NT2/D1 (cell line): ENCODE results near the gene EIF2AK2.

Experiments
- DNase-seq: peaks from one replicate; pipeline ENCODE4 v3.0.0-alpha.2; 2011; ENCODE audit warnings: low read depth, low spot score
- H3K27me3 ChIP-seq: 2 replicates; pipeline ENCODE4 v1.6.0; 2011; ENCODE audit warnings: mild to moderate bottlenecking; ENCODE audit not compliant: insufficient read length, insufficient read depth
- H3K36me3 ChIP-seq: 2 replicates; pipeline ENCODE4 v1.6.1; 2011; ENCODE audit warnings: mild to moderate bottlenecking, low read length, mixed read lengths; ENCODE audit not compliant: insufficient read depth, insufficient read length
- H3K4me1 ChIP-seq: 2 replicates; pipeline ENCODE4 v1.5.1; 2011; ENCODE audit not compliant: insufficient read depth, insufficient read length
- H3K4me3 ChIP-seq: 2 replicates; pipeline ENCODE4 v1.5.1; 2011; ENCODE audit warnings: low read depth; ENCODE audit not compliant: insufficient read length
- H3K9ac ChIP-seq: 2 replicates; pipeline ENCODE4 v1.6.0; 2011; ENCODE audit warnings: low read depth; ENCODE audit not compliant: insufficient read length
- H3K9me3 ChIP-seq: 2 replicates; pipeline ENCODE4 v1.5.1; 2011; ENCODE audit warnings: mild to moderate bottlenecking, low read length; ENCODE audit not compliant: insufficient read depth
- SUZ12 ChIP-seq: IDR thresholded peaks from 2 replicates; pipeline ENCODE4 v1.6.1; 2011; ENCODE audit not compliant: insufficient read length, insufficient read depth; ENCODE audit errors: extremely low read depth
- YY1 ChIP-seq: IDR thresholded peaks from 2 replicates; pipeline ENCODE4 v1.6.1; 2011; ENCODE audit not compliant: insufficient read length, insufficient read depth
- ZNF274 ChIP-seq: IDR thresholded peaks from 2 replicates; pipeline ENCODE4 v1.6.1; 2011; ENCODE audit warnings: mild to moderate bottlenecking, low read depth, low read length

EIF2AK2 gene

DNA sequence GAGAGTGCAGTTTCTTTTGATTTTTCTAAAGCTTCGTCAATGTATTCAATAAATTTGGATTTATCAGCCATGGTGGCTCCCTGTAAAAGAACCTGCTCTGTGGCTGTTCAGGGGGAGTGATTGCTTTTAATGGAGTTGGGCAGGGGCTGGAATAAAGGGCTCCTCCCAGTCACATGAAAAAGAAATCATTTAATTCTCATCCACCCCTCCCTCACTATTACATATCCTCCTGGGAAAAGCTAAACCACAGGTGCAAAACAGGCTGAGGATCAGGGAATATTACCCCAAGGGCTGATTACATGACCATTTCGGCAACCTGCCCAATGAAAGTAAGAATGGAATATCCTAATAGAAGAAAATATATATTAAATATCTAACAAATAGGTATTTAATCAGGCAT is 31.8 kb upstream of the EIF2AK2 start, which contains the start of gene SULT6B1:
Gene SULT6B1 (minus strand): TSS at position 101 of the 400 bp plus-strand sequence. CDS start 30 bp downstream, at position 71.
- Histone ChIP-seq H3K9ac (peak within 1 kb of the TSS; percentile 38), H3K4me3 (no peak within 1 kb of the TSS), H3K9me3 (no peaks in the 10 kb centered on the region), H3K36me3 (no peaks in the 10 kb centered on the region), H3K4me1 (peaks cover 5% of the 10 kb centered on the region), H3K27me3 (no peaks in the 10 kb centered on the region)
- DNase-seq: no peak
- TF ChIP-seq YY1 (no peak), ZNF274 (no peak), SUZ12 (no peak)

- TF ChIP-seq SUZ12: no peak
- TF ChIP-seq ZNF274: no peak
- no peak for TF ChIP-seq YY1
- Histone ChIP-seq H3K27me3 (no peaks in the 10 kb centered on the region), H3K4me1 (no peaks in the 10 kb centered on the region), H3K4me3 (no peak overlapping the region), H3K9me3 (no peaks in the 10 kb centered on the region), H3K9ac (no peak overlapping the region), H3K36me3 (no peaks in the 10 kb centered on the region)
- no peak for DNase-seq
These were observed 25.2 kb upstream of the EIF2AK2 start for GRCh38 chr2:37181726-37182684.

DNA sequence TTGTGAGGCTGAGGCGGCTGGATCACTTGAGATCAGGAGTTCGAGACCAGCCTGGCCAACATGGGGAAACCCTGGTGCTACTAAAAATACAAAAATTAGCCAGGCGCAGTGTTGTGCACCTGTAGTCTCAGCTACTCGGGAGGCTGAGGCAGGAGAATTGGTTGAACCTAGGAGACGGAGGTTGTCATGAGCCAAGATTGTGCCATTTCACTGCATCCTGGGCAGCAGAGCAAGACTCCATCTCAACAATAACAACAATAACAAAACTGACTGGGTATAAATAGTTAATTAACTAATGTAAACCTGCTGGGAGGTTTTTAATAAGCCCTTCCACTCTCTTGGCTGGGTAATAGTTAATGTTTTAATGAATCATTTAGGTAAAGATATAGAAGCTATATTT is 23.9 kb upstream of the EIF2AK2 start:
- Histone ChIP-seq H3K9me3 (no peaks in the 10 kb centered on the region), H3K4me1 (no peaks in the 10 kb centered on the region), H3K9ac (no peak overlapping the region), H3K4me3 (no peak overlapping the region), H3K36me3 (no peaks in the 10 kb centered on the region), H3K27me3 (no peaks in the 10 kb centered on the region)
- no peak for TF ChIP-seq ZNF274
- TF ChIP-seq YY1: no peak
- TF ChIP-seq SUZ12: no peak
- DNase-seq: no peak

- Histone ChIP-seq H3K9ac (no peak overlapping the region), H3K4me3 (no peak overlapping the region), H3K36me3 (no peaks in the 10 kb centered on the region), H3K27me3 (no peaks in the 10 kb centered on the region), H3K9me3 (no peaks in the 10 kb centered on the region), H3K4me1 (no peaks in the 10 kb centered on the region)
- TF ChIP-seq SUZ12 (no peak), ZNF274 (no peak), YY1 (no peak)
- no peak for DNase-seq
These were observed 23.3 kb upstream of the EIF2AK2 start for GRCh38 chr2:37180006-37180639.

- no peak for DNase-seq
- TF ChIP-seq SUZ12 (no peak), ZNF274 (no peak), YY1 (no peak)
- no peaks in the 10 kb centered on the region for H3K9me3 ChIP-seq
- no peaks in the 10 kb centered on the region for H3K27me3 ChIP-seq
- no peak overlapping the region for H3K9ac ChIP-seq
- no peaks in the 10 kb centered on the region for H3K36me3 ChIP-seq
- H3K4me3 ChIP-seq: no peak overlapping the region
- H3K4me1 ChIP-seq: no peaks in the 10 kb centered on the region
These were observed 17.0 kb upstream of the EIF2AK2 start for GRCh38 chr2:37173741-37174140.

GRCh38 chr2:37171624-37171950 is 14.8 kb upstream of the EIF2AK2 start:
- DNase-seq: no peak
- TF ChIP-seq SUZ12: no peak
- TF ChIP-seq YY1: no peak
- TF ChIP-seq ZNF274: no peak
- no peaks in the 10 kb centered on the region for H3K27me3 ChIP-seq
- H3K36me3 ChIP-seq: no peaks in the 10 kb centered on the region
- H3K4me3 ChIP-seq: no peak overlapping the region
- no peaks in the 10 kb centered on the region for H3K4me1 ChIP-seq
- H3K9ac ChIP-seq: no peak overlapping the region
- no peaks in the 10 kb centered on the region for H3K9me3 ChIP-seq

- no peaks in the 10 kb centered on the region for H3K27me3 ChIP-seq
- H3K9ac ChIP-seq: no peak overlapping the region
- peaks cover 11% of the 10 kb centered on the region; the same call in 1 of the 2 replicates for H3K9me3 ChIP-seq
- no peak for TF ChIP-seq SUZ12
- no peak for TF ChIP-seq ZNF274
- no peak for TF ChIP-seq YY1
- H3K36me3 ChIP-seq: no peaks in the 10 kb centered on the region
- DNase-seq: no peak
- H3K4me1 ChIP-seq: no peaks in the 10 kb centered on the region
- H3K4me3 ChIP-seq: no peak overlapping the region
These were observed 11.6 kb upstream of the EIF2AK2 start for GRCh38 chr2:37168217-37168981.
